GM19035 (cell line): ENCODE measurements around the gene RBM43.
A peak's percentile ranks its signal among the peaks of the same experiment; 100 is the strongest.
"Not testable (repeated sequence)": the region's sequence is repeated elsewhere in the genome, so short reads cannot be mapped to it uniquely, and the experiment has no call there.

ENCODE experiments used
- ATAC-seq: cut with Tn5 transposase; IDR thresholded peaks from one replicate; pipeline ENCODE4 v1.9.1; 2021; ENCODE audit not compliant: unreplicated experiment

Gene RBM43

GRCh38 chr2:151269798-151270568 is 8.3 kb upstream of the RBM43 start:
- no peak for ATAC-seq

GRCh38 chr2:151268085-151268484 is 6.4 kb upstream of the RBM43 start:
- ATAC-seq, result no peak

GRCh38 chr2:151267537-151267936 is 5.9 kb upstream of the RBM43 start:
- ATAC-seq, result no peak

GRCh38 chr2:151265991-151266390 is 4.3 kb upstream of the RBM43 start:
- ATAC-seq, result no peak

GRCh38 chr2:151264157-151264825 is 2.6 kb upstream of the RBM43 start:
- no peak for ATAC-seq

- no peak for ATAC-seq
These were observed 966 bp upstream of the RBM43 start for GRCh38 chr2:151262629-151263028.

- ATAC-seq, result no peak
These were observed 271 bp upstream of the RBM43 start for GRCh38 chr2:151261977-151262291.

- ATAC-seq, result peak; percentile 28
These were observed 961 bp downstream of the RBM43 start for GRCh38 chr2:151260573-151261230.

- ATAC-seq, result no peak
These were observed 3.5 kb downstream of the RBM43 start for GRCh38 chr2:151258121-151258520.

- no peak for ATAC-seq
These were observed 9.0 kb downstream of the RBM43 start for GRCh38 chr2:151252646-151253045.

- ATAC-seq, result no peak
These were observed 10.7 kb downstream of the RBM43 start for GRCh38 chr2:151251012-151251411.

- no peak for ATAC-seq
These were observed 14.2 kb downstream of the RBM43 start for GRCh38 chr2:151247432-151247831.

- ATAC-seq, result no peak
These were observed 15.5 kb downstream of the RBM43 start for GRCh38 chr2:151246152-151246551.

GRCh38 chr2:151243468-151243867 is 18.2 kb downstream of the RBM43 start:
- no peak for ATAC-seq

- ATAC-seq, result no peak
These were observed 20.4 kb downstream of the RBM43 start for GRCh38 chr2:151241224-151241623.

- ATAC-seq, result no peak
These were observed 21.2 kb downstream of the RBM43 start for GRCh38 chr2:151240433-151240832.

GRCh38 chr2:151239624-151240023 is 22.0 kb downstream of the RBM43 start:
- no peak for ATAC-seq

GRCh38 chr2:151238527-151239487 is 22.9 kb downstream of the RBM43 start:
- peak; percentile 82 for ATAC-seq

GRCh38 chr2:151237422-151238025 is 24.1 kb downstream of the RBM43 start:
- no peak for ATAC-seq

- not testable (repeated sequence) for ATAC-seq
These were observed 27.9 kb downstream of the RBM43 start for GRCh38 chr2:151233760-151234159.

- not testable (repeated sequence) for ATAC-seq
These were observed 28.4 kb downstream of the RBM43 start for GRCh38 chr2:151233288-151233687.
